Fibroblast of skin of back (primary cell): ENCODE measurements around the gene SLC10A1. TPM values are rescaled to one million over a fixed set of nuclear protein-coding genes. Genes with fewer than 3 reads are reported as not detected.
"Not testable (repeated sequence)": the region's sequence is repeated elsewhere in the genome, so short reads cannot be mapped to it uniquely, and the experiment has no call there.

Experiments
- DNase-seq: peaks from one replicate; pipeline ENCODE4 v3.0.0-alpha.2; 2013
- polyA plus RNA-seq, 2 experiments: library from polyadenylated mRNA; unstranded; fragments of 120-200 nt; gene quantifications; one replicate each; pipeline ENCODE4 v1.2.1, GENCODE V29; 2013; ENCODE audit not compliant: insufficient read length in 2 of 2

The SLC10A1 gene
- polyA plus RNA-seq (2013, experiment 1 of 2; ENCODE audit: insufficient read length), result not detected
- polyA plus RNA-seq (2013, experiment 2 of 2; ENCODE audit: insufficient read length), result not detected

- DNase-seq, result no peak
Observed at GRCh38 chr14:69796797-69797500, at the start of gene SLC10A1. TSS of gene SLC10A1 (minus strand) at chr14:69797241. CDS start at chr14:69797155, 86 bp downstream.

- DNase-seq, result no peak
Observed at GRCh38 chr14:69845787-69846186, 48.7 kb upstream of the SLC10A1 start.

- no peak for DNase-seq
Observed at GRCh38 chr14:69845050-69845581, 48.1 kb upstream of the SLC10A1 start.

- no peak for DNase-seq
Observed at GRCh38 chr14:69844171-69844570, 47.1 kb upstream of the SLC10A1 start.

GRCh38 chr14:69842686-69843420 is 45.8 kb upstream of the SLC10A1 start:
- DNase-seq, result no peak

- DNase-seq, result no peak
Observed at GRCh38 chr14:69841656-69842055, 44.6 kb upstream of the SLC10A1 start.

GRCh38 chr14:69839661-69840060 is 42.6 kb upstream of the SLC10A1 start:
- DNase-seq, result no peak

- no peak for DNase-seq
Observed at GRCh38 chr14:69838881-69839416, 41.9 kb upstream of the SLC10A1 start.

- no peak for DNase-seq
Observed at GRCh38 chr14:69828879-69829278, 31.8 kb upstream of the SLC10A1 start.

GRCh38 chr14:69828354-69828753 is 31.3 kb upstream of the SLC10A1 start:
- no peak for DNase-seq

- DNase-seq, result no peak
Observed at GRCh38 chr14:69827560-69827959, 30.5 kb upstream of the SLC10A1 start.

- no peak for DNase-seq
Observed at GRCh38 chr14:69822456-69822855, 25.4 kb upstream of the SLC10A1 start.

GRCh38 chr14:69820991-69821390 is 23.9 kb upstream of the SLC10A1 start:
- DNase-seq, result no peak

- DNase-seq, result no peak
Observed at GRCh38 chr14:69819607-69820006, 22.6 kb upstream of the SLC10A1 start.

GRCh38 chr14:69818758-69819191 is 21.7 kb upstream of the SLC10A1 start:
- peak; percentile 57 for DNase-seq

GRCh38 chr14:69816216-69816615 is 19.2 kb upstream of the SLC10A1 start:
- DNase-seq, result no peak

- DNase-seq, result no peak
Observed at GRCh38 chr14:69815556-69815955, 18.5 kb upstream of the SLC10A1 start.

GRCh38 chr14:69814397-69814796 is 17.4 kb upstream of the SLC10A1 start:
- DNase-seq, result no peak

GRCh38 chr14:69813346-69813745 is 16.3 kb upstream of the SLC10A1 start:
- not testable (repeated sequence) for DNase-seq

GRCh38 chr14:69812711-69813110 is 15.7 kb upstream of the SLC10A1 start:
- DNase-seq, result no peak

GRCh38 chr14:69811868-69812252 is 14.8 kb upstream of the SLC10A1 start:
- DNase-seq, result no peak

GRCh38 chr14:69811227-69811867 is 14.3 kb upstream of the SLC10A1 start:
- no peak for DNase-seq
